Frontal cortex (tissue), 4 donors: Measurements from ENCODE around the gene ANKRD44. TPM values are rescaled to one million over a fixed set of nuclear protein-coding genes. Genes with fewer than 3 reads are reported as not detected.

ENCODE experiments used
- DNase-seq, 2 donors: peaks; one replicate each; pipeline ENCODE4 v3.0.0; 2012; ENCODE audit warnings: low spot score in 2 of 2
- FAIRE-seq: peaks from 2 replicates; lab custom pipeline; 2012; peaks lifted over from hg19 to GRCh38; lab: Jason Lieb, UNC
- total RNA-seq: library from RNA; depleted of rRNA; stranded (reverse); fragments of >200 nt; gene quantifications from one replicate; pipeline ENCODE4 v1.2.3, GENCODE V29; 2014
- donor health status: control.
- donor health status: control.
- donor health status: control.

The ANKRD44 gene
- total RNA-seq, 1 donor from 2014 or later, result 101 TPM

- FAIRE-seq (no peak), DNase-seq (peak in 1 of 2 donors; percentile 12)
These were observed 212.8 kb downstream of the ANKRD44 start for GRCh38 chr2:197097578-197098366.

GRCh38 chr2:197096649-197097048 lies 213.9 kb downstream of the ANKRD44 start:
- no peak for DNase-seq
- FAIRE-seq, result no peak

GRCh38 chr2:197092431-197092830 lies 218.1 kb downstream of the ANKRD44 start:
- FAIRE-seq (no peak), DNase-seq (no peak)

GRCh38 chr2:197090742-197091367 lies 219.7 kb downstream of the ANKRD44 start:
- FAIRE-seq (no peak), DNase-seq (no peak)

- DNase-seq (no peak), FAIRE-seq (no peak)
These were observed 220.9 kb downstream of the ANKRD44 start for GRCh38 chr2:197089655-197090054.

- FAIRE-seq (no peak), DNase-seq (no peak)
These were observed 221.9 kb downstream of the ANKRD44 start for GRCh38 chr2:197088694-197089093.

GRCh38 chr2:197086500-197086899 lies 224.1 kb downstream of the ANKRD44 start:
- FAIRE-seq, result no peak
- DNase-seq, result no peak

- no peak for FAIRE-seq
These were observed 224.9 kb downstream of the ANKRD44 start for GRCh38 chr2:197085665-197086064.

GRCh38 chr2:197081294-197081693 lies 229.3 kb downstream of the ANKRD44 start:
- no peak for FAIRE-seq
- DNase-seq, result no peak

More at GRCh38 chr2:197085665-197086064, 224.9 kb downstream of the ANKRD44 start:
- DNase-seq, result no peak

- DNase-seq (no peak), FAIRE-seq (no peak)
These were observed 229.9 kb downstream of the ANKRD44 start for GRCh38 chr2:197080578-197081216.

- FAIRE-seq (peak; percentile 50), DNase-seq (no peak)
These were observed 230.6 kb downstream of the ANKRD44 start for GRCh38 chr2:197079832-197080555.

GRCh38 chr2:197079414-197079813 lies 231.2 kb downstream of the ANKRD44 start:
- DNase-seq, result no peak
- FAIRE-seq, result no peak

- DNase-seq, result no peak
- no peak for FAIRE-seq
These were observed 232.0 kb downstream of the ANKRD44 start for GRCh38 chr2:197078535-197078934.

- FAIRE-seq, result no peak
- no peak for DNase-seq
These were observed 233.2 kb downstream of the ANKRD44 start for GRCh38 chr2:197077336-197077735.

GRCh38 chr2:197076652-197077051 lies 233.9 kb downstream of the ANKRD44 start:
- DNase-seq (no peak), FAIRE-seq (no peak)

GRCh38 chr2:197075754-197076337 lies 234.7 kb downstream of the ANKRD44 start:
- no peak for FAIRE-seq
- DNase-seq, result no peak

GRCh38 chr2:197075281-197075680 lies 235.3 kb downstream of the ANKRD44 start:
- no peak for FAIRE-seq
- DNase-seq, result no peak

GRCh38 chr2:197073701-197074433 lies 236.7 kb downstream of the ANKRD44 start:
- DNase-seq, result peak in 1 of 2 donors; percentile 12

GRCh38 chr2:197073270-197073669 lies 237.3 kb downstream of the ANKRD44 start:
- DNase-seq (no peak), FAIRE-seq (no peak)

More at GRCh38 chr2:197073701-197074433, 236.7 kb downstream of the ANKRD44 start:
- FAIRE-seq, result peak; percentile 92
